A673 (cell line): Measurements from ENCODE around the gene AKAP7.

ENCODE experiments used
- CTCF ChIP-seq: fragments of 300-800, 200-600 bp; sonication (generic); conservative IDR thresholded peaks from 2 replicates; pipeline ENCODE4 v1.5.1; 2017; ENCODE audit warnings: low read depth, mild to moderate bottlenecking, antibody characterized with exemption, low read length, moderate library complexity, mixed read lengths
- EZH2 ChIP-seq: fragments of 200-600 bp; sonication (generic); IDR thresholded peaks from 2 replicates; pipeline ENCODE4 v1.6.1; 2017; ENCODE audit warnings: borderline replicate concordance, low read depth, mild to moderate bottlenecking, mixed read lengths, antibody characterized with exemption, low read length; ENCODE audit not compliant: poor library complexity, severe bottlenecking

DNA sequence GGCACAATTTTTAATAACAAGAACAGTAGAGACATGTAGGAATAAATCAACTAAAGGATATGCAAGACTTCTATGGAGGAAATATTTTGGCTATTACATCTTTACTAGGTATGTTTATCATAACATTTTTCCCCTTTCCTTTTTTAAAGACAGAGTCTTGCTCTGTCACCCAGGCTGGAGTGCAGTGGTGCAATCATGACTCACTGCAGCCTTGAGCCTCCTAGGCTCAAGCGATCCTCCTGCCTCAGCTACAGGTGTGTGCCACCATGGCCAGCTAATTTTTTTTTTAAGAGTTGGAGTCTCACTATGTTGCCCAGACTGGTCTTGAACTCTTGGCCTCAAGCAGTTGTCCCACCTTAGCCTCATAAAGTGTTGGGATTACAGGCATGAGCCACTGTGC is 37.0 kb downstream of the AKAP7 start:
- TF ChIP-seq EZH2 = no peak
- TF ChIP-seq CTCF = no peak
